Stimulated activated CD8-positive, alpha-beta memory T cell treated with anti-CD3 and anti-CD28 coated beads, Interleukin-4, amount 100 ng/mL, for 1 hour (primary cell): ENCODE data around the gene ZCCHC10.
A peak's percentile ranks its signal among the peaks of the same experiment; 100 is the strongest.

Source experiments
- DNase-seq, 2 donors: peaks; one replicate each; pipeline ENCODE4 v3.0.0-alpha.2; 2020; ENCODE audit warnings: low read depth in 2 of 2, low spot score in 1 of 2

The ZCCHC10 gene

GRCh38 chr5:133025804-133026663, at the start of gene ZCCHC10:
ZCCHC10 (minus strand) TSS chr5:133026549; CDS start chr5:133026537, 12 bp downstream.
- peak; percentile 76 to 84 for DNase-seq

- no peak for DNase-seq
Observed at GRCh38 chr5:133075572-133076536, 49.5 kb upstream of the ZCCHC10 start.

- no peak for DNase-seq
Observed at GRCh38 chr5:133072021-133072420, 45.7 kb upstream of the ZCCHC10 start.

GRCh38 chr5:133066045-133066444, 39.7 kb upstream of the ZCCHC10 start:
- no peak for DNase-seq

- DNase-seq, result no peak
Observed at GRCh38 chr5:133065471-133065870, 39.1 kb upstream of the ZCCHC10 start.

- no peak for DNase-seq
Observed at GRCh38 chr5:133063965-133064364, 37.6 kb upstream of the ZCCHC10 start.

- DNase-seq, result no peak
Observed at GRCh38 chr5:133062276-133062675, 35.9 kb upstream of the ZCCHC10 start.

GRCh38 chr5:133059621-133060020, 33.3 kb upstream of the ZCCHC10 start:
- DNase-seq, result no peak

GRCh38 chr5:133056891-133057290, 30.5 kb upstream of the ZCCHC10 start:
- DNase-seq, result no peak

- no peak for DNase-seq
Observed at GRCh38 chr5:133054697-133055471, 28.5 kb upstream of the ZCCHC10 start.

- no peak for DNase-seq
Observed at GRCh38 chr5:133053448-133053847, 27.1 kb upstream of the ZCCHC10 start.

- DNase-seq, result peak; percentile 9 to 28
Observed at GRCh38 chr5:133052317-133053175, 26.2 kb upstream of the ZCCHC10 start.

GRCh38 chr5:133051542-133052316, 25.4 kb upstream of the ZCCHC10 start, which contains the start of gene HSPA4:
HSPA4 (plus strand) TSS chr5:133052013; CDS start chr5:133052251, 238 bp downstream.
- DNase-seq, result peak; percentile 90 to 95

GRCh38 chr5:133051061-133051541, 24.8 kb upstream of the ZCCHC10 start:
- no peak for DNase-seq

- no peak for DNase-seq
Observed at GRCh38 chr5:133050521-133050920, 24.2 kb upstream of the ZCCHC10 start.

GRCh38 chr5:133049726-133050048, 23.3 kb upstream of the ZCCHC10 start:
- no peak for DNase-seq

GRCh38 chr5:133048993-133049725, 22.8 kb upstream of the ZCCHC10 start:
- no peak for DNase-seq

GRCh38 chr5:133047404-133047803, 21.1 kb upstream of the ZCCHC10 start:
- DNase-seq, result no peak
